Lung (tissue), 12 donors: Measurements from ENCODE around the gene CYP27B1. TPM values are rescaled to one million over a fixed set of nuclear protein-coding genes. Genes with fewer than 3 reads are reported as not detected.

ENCODE experiments used
- ATAC-seq: fragments of 200-7000 bp; cut with Tn5 transposase; one replicate; pipeline ENCODE4 v1.9.1; 2020; ENCODE audit warnings: moderate number of reproducible peaks; ENCODE audit not compliant: insufficient read depth, low FRiP score
- DNase-seq, 3 donors: peaks; one replicate each; pipeline ENCODE4 v3.0.0-alpha.2; 2013 to 2017
- H3K27ac ChIP-seq, 2 donors: one replicate each; pipeline ENCODE4 v1.5.1; 2013; ENCODE audit warnings: mild to moderate bottlenecking in 2 of 2, moderate library complexity in 2 of 2, control low read depth in 1 of 2, inconsistent platforms in 1 of 2, low read depth in 1 of 2, low read length in 1 of 2
- H3K27me3 ChIP-seq, 3 donors: one replicate each; pipeline ENCODE4 v1.5.1; 2013; ENCODE audit warnings: low read length in 2 of 3; ENCODE audit not compliant: control insufficient read depth in 3 of 3, insufficient read depth in 3 of 3
- H3K36me3 ChIP-seq, 4 donors: one replicate each; pipeline ENCODE4 v1.5.1; 2013; ENCODE audit warnings: low read length in 4 of 4, mild to moderate bottlenecking in 1 of 4, moderate library complexity in 1 of 4; ENCODE audit not compliant: control insufficient read depth in 4 of 4, insufficient read depth in 4 of 4
- H3K4me1 ChIP-seq, 5 donors: one replicate each; pipeline ENCODE4 v1.5.1; 2013; ENCODE audit warnings: low read length in 5 of 5, mild to moderate bottlenecking in 2 of 5, moderate library complexity in 1 of 5; ENCODE audit not compliant: control insufficient read depth in 5 of 5, insufficient read depth in 5 of 5
- H3K4me3 ChIP-seq: one replicate; pipeline ENCODE4 v1.5.1; 2013; ENCODE audit warnings: mild to moderate bottlenecking, control low read depth, moderate library complexity
- H3K9ac ChIP-seq, 2 donors: one replicate each; pipeline ENCODE4 v1.5.1; 2013; ENCODE audit warnings: low read length in 2 of 2, control low read depth in 1 of 2; ENCODE audit not compliant: insufficient read depth in 1 of 2
- H3K9me3 ChIP-seq, 4 donors: one replicate each; pipeline ENCODE4 v1.5.1; 2013; ENCODE audit warnings: low read length in 3 of 4, mild to moderate bottlenecking in 1 of 4, moderate library complexity in 1 of 4; ENCODE audit not compliant: control insufficient read depth in 4 of 4, insufficient read depth in 3 of 4
- CTCF ChIP-seq: IDR thresholded peaks from 2 replicates; pipeline ENCODE4 v1.5.1; 2012; ENCODE audit warnings: mild to moderate bottlenecking; ENCODE audit errors: control extremely low read depth, extremely low read depth
- WGBS, 2 donors: extraction: QIAGEN DNeasy Blood & Tissue Kit; methylation state at CpG; one replicate each; pipeline ENCODE4 v1.1.7; 2013; 5-methylcytosine and 5-hydroxymethylcytosine counted together
- polyA plus RNA-seq, 2 donors: library from polyadenylated mRNA; stranded (reverse); fragments of 200-250 nt; gene quantifications; one replicate each; pipeline ENCODE4 v1.2.1, GENCODE V29; 2013
- total RNA-seq, 2 donors: library from RNA; depleted of rRNA in 1 of 2; stranded (reverse); fragments of >200 nt in 1 of 2; gene quantifications; one replicate each; pipeline ENCODE4 v1.2.1, GENCODE V29; 2014 to 2021
- donor health status: control.
- donor health status: control.
- donor health status: Bipolar disorder and iron deficiency.
- donor health status: healthy.
- donor health status: DM: yes; HTN: yes; CAD: no.

CYP27B1 gene
- total and polyA plus RNA-seq, 4 donors = 1.7 to 5.8 (median 3.6) TPM

GRCh38 chr12:57771873-57772428 lies 5.1 kb upstream of the CYP27B1 start, which contains the start of gene METTL1:
TSS of gene METTL1 (minus strand) at chr12:57772105. CDS start at chr12:57772083, 22 bp downstream.
- WGBS, 2 donors = 0 to 1% methylated on average over 28 of the region's 28 CpGs
- Histone ChIP-seq H3K4me3 (peak within 1 kb of the TSS; percentile 83), H3K4me1 (peaks cover 5 to 17% (median 6%) of the 10 kb centered on the region in 5 donors), H3K9me3 (no peaks in the 10 kb centered on the region), H3K9ac (peak within 1 kb of the TSS; percentile 46 to 88), H3K36me3 (peaks cover 3 to 22% (median 11%) of the 10 kb centered on the region in 4 donors), H3K27ac (peak within 1 kb of the TSS; percentile 84 to 91), H3K27me3 (peaks cover 0 to 7% (median 5%) of the 10 kb centered on the region in 3 donors)
- ATAC-seq = peak; percentile 88
- TF ChIP-seq CTCF = peak; percentile 4
- DNase-seq = peak; percentile 98 to 99 (median 98)

- TF ChIP-seq CTCF = no peak
Observed at GRCh38 chr12:57771236-57771872, 4.5 kb upstream of the CYP27B1 start.

GRCh38 chr12:57770734-57771133 lies 3.9 kb upstream of the CYP27B1 start:
- no peak overlapping the region for H3K9ac ChIP-seq
- H3K9me3 ChIP-seq = no peaks in the 10 kb centered on the region
- no peak for TF ChIP-seq CTCF
- H3K4me1 ChIP-seq = peaks cover 6 to 30% (median 10%) of the 10 kb centered on the region in 5 donors
- DNase-seq (no peak), ATAC-seq (no peak)
- H3K27me3 ChIP-seq = peaks cover 0 to 17% (median 16%) of the 10 kb centered on the region in 3 donors
- H3K36me3 ChIP-seq = peaks cover 3 to 13% (median 11%) of the 10 kb centered on the region in 4 donors
- no peak overlapping the region for H3K27ac ChIP-seq
- H3K4me3 ChIP-seq = no peak overlapping the region
- 85 to 88% methylated on average over 4 of the region's 4 CpGs for WGBS, 2 donors

More at GRCh38 chr12:57771236-57771872, 4.5 kb upstream of the CYP27B1 start:
- H3K27me3 ChIP-seq = peaks cover 0 to 11% (median 11%) of the 10 kb centered on the region in 3 donors
- no peaks in the 10 kb centered on the region for H3K9me3 ChIP-seq
- peaks cover 3 to 20% (median 11%) of the 10 kb centered on the region in 4 donors for H3K36me3 ChIP-seq
- ATAC-seq = peak; percentile 78
- peak overlapping the region; percentile 84 to 91 for H3K27ac ChIP-seq
- peak overlapping the region; percentile 46 to 80 for H3K9ac ChIP-seq
- WGBS, 2 donors = 3% methylated on average over 16 of the region's 16 CpGs
- peak overlapping the region; percentile 83 for H3K4me3 ChIP-seq
- peak; percentile 95 to 97 (median 97) for DNase-seq
- H3K4me1 ChIP-seq = peaks cover 6 to 23% (median 9%) of the 10 kb centered on the region in 5 donors
